Brain microvascular endothelial cell (primary cell): Measurements from ENCODE around the gene CCR6.

Source experiments
- DNase-seq: peaks from one replicate; pipeline ENCODE4 v3.0.0-alpha.2; 2020
- H3K27ac ChIP-seq: fragments of 250-450 bp; sonication (Bioruptor Pico); 2 replicates; pipeline ENCODE4 v1.5.1; 2020; ENCODE audit warnings: mild to moderate bottlenecking, moderate library complexity
- H3K27me3 ChIP-seq: fragments of 250-450 bp; sonication (Bioruptor Pico); replicated peaks from 2 replicates; pipeline ENCODE4 v1.5.1; 2020; ENCODE audit warnings: mild to moderate bottlenecking
- H3K36me3 ChIP-seq: fragments of 250-450 bp; sonication (Bioruptor Pico); replicated peaks from 2 replicates; pipeline ENCODE4 v1.5.1; 2020; ENCODE audit warnings: mild to moderate bottlenecking
- H3K4me3 ChIP-seq: 2 replicates; pipeline ENCODE4 v1.5.1; 2011; ENCODE audit warnings: low read depth, mild to moderate bottlenecking, control low read depth, low read length, moderate library complexity
- CTCF ChIP-seq: IDR thresholded peaks from 2 replicates; pipeline ENCODE4 v1.5.1; 2011; ENCODE audit warnings: low read depth, mild to moderate bottlenecking, moderate library complexity, low read length, control low read depth, inconsistent platforms; ENCODE audit errors: missing control alignments
- in situ Hi-C: cut with HindIII; loops from 2 replicates; pipeline ENCODE4 v1.10.0; 2017; ENCODE audit warnings: low sequenced_read_pairs, low pct_ligation_motif_present

The CCR6 gene

GRCh38 chr6:167108278-167108677, 14.6 kb upstream of the CCR6 start:
- no peaks in the 10 kb centered on the region for H3K27me3 ChIP-seq
- H3K4me3 ChIP-seq = no peak overlapping the region
- H3K27ac ChIP-seq = no peak overlapping the region
- no peaks in the 10 kb centered on the region for H3K36me3 ChIP-seq
- no peak for TF ChIP-seq CTCF
- no peak for DNase-seq
- in situ Hi-C loops = no loop called here

GRCh38 chr6:167109651-167110050, 13.2 kb upstream of the CCR6 start:
- H3K36me3 ChIP-seq = no peaks in the 10 kb centered on the region
- no peak for DNase-seq
- no peak overlapping the region for H3K27ac ChIP-seq
- no peak for TF ChIP-seq CTCF
- in situ Hi-C loops = no loop called here
- H3K27me3 ChIP-seq = no peaks in the 10 kb centered on the region
- H3K4me3 ChIP-seq = no peak overlapping the region

GRCh38 chr6:167111597-167111996, 11.3 kb upstream of the CCR6 start:
- H3K27me3 ChIP-seq = no peaks in the 10 kb centered on the region
- DNase-seq = no peak
- H3K36me3 ChIP-seq = no peaks in the 10 kb centered on the region
- no peak overlapping the region for H3K27ac ChIP-seq
- no peak overlapping the region for H3K4me3 ChIP-seq
- in situ Hi-C loops = no loop called here
- no peak for TF ChIP-seq CTCF

GRCh38 chr6:167112421-167112820, 10.5 kb upstream of the CCR6 start:
- TF ChIP-seq CTCF = no peak
- no peak overlapping the region for H3K4me3 ChIP-seq
- H3K27ac ChIP-seq = no peak overlapping the region
- no peaks in the 10 kb centered on the region for H3K27me3 ChIP-seq
- no peak for DNase-seq
- H3K36me3 ChIP-seq = no peaks in the 10 kb centered on the region
- in situ Hi-C loops = no loop called here

GRCh38 chr6:167113047-167113754, 9.7 kb upstream of the CCR6 start:
- Histone ChIP-seq H3K27ac (no peak overlapping the region), H3K4me3 (no peak overlapping the region)
- DNase-seq = no peak

More at GRCh38 chr6:167113047-167113754, 9.7 kb upstream of the CCR6 start:
- Histone ChIP-seq H3K36me3 (no peaks in the 10 kb centered on the region), H3K27me3 (no peaks in the 10 kb centered on the region)
- TF ChIP-seq CTCF = no peak
- in situ Hi-C loops = no loop called here
